HT1080 (cell line): Measurements from ENCODE around the gene MTCH2. TPM values are rescaled to one million over a fixed set of nuclear protein-coding genes. Genes with fewer than 3 reads are reported as not detected.

Source experiments
- DNase-seq: peaks from one replicate; pipeline ENCODE4 v3.0.0-alpha.2; 2015; ENCODE audit warnings: low read depth
- total RNA-seq: library from RNA; depleted of rRNA; stranded (reverse); fragments of >200 nt; shearing (Covaris generic); gene quantifications from 2 replicates; pipeline ENCODE4 v1.2.3, GENCODE V29; 2014

Gene MTCH2
- total RNA-seq, 1 experiment from 2014 or later = 192 TPM

DNA sequence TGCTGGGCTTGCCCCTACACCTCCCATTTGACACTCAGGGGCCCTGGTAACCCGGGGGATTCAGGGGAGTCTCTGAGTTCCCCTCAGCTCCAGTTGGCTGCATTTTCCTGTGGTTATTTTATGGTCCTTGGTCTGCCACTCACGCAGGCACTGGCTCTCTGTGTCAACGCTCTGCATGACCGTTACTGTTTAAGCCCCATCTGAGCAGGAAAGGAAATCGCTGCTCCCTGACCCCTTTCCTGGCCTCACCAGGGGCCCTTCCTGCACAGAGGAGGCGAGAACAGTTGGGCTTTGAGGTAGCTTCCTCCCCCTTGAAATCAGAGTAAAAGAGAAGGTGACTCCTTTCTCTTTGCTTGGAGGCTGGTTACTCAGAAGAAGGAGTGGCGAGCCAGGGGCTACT, 50.6 kb downstream of the MTCH2 start:
- peak; percentile 38 for DNase-seq

GRCh38 chr11:47589977-47590861, 52.1 kb downstream of the MTCH2 start:
- DNase-seq = no peak

DNA sequence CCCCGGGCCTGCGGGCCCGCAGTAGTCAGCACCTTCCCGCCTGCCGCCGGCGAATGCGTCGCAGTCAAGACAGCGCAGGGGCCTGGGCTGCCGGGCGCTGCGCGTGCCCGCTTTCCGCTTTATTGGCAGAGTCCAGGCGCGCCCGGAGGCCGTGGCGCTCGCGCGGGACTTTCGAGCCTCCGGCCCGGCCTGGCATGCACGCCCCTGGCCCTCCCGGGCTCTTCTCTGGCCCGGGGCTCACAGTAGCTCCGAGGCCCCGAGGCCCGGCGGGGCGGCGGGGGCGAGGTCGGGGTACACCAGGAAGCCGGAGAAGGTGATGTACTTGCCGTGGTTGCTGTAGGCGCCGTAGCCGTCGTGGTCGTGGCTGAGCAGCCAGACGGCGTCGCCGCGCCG, 52.8 kb downstream of the MTCH2 start:
- DNase-seq = no peak

DNA sequence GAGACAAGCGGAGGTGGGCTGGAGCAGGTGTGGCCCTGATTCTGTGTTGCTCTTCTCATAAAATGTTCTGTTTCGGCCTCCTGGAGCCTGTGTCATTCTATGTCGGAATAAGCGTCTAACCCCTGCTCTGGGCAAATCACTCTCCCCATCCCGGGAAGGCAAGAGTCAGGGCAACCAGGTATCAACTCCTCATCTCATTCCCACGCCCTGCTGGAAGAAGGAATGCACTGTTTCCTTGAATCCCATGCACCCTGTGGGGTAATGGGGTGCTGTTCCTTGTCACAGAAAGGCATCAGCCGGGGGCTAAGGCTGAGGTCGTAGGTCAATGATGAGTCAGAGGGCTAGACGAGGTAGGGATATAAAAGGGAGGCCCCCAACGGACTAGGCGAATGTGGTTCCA, 53.2 kb downstream of the MTCH2 start:
- no peak for DNase-seq

GRCh38 chr11:47587723-47588326, 54.5 kb downstream of the MTCH2 start:
- no peak for DNase-seq

DNA sequence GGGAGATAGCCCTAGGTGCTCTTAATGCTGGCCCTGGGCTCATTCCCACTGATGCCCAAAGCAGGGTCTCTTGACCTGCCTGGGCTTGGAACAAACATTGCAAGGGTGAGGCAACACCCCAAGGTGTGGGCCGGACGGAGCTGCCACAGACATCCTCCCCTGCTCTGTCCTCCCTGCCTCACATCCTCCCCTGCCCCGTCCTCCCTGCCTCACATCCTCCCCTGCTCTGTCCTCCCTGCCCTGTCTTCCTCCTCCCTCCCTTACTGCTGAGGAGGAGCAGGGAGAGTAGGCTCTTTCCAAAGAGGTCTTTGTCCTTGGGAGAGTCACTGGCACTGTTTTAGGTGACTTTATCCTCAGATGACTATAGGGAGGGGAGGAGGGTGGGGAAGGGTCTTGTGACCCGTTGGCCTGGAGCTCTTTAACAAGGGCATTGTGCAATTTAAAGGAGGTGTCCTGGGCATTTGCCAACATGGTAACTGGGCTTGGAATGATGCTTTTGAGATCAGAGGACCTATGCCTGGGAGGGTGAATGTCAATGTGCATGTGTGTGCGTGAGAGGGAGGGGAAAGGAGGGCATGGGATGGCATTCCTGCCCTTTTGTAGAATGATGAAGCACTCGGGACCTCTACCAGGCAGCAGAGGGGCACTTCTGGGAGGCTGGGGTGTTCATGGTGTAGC, 55.2 kb downstream of the MTCH2 start:
- DNase-seq = no peak

- no peak for DNase-seq
Observed at GRCh38 chr11:47586098-47586855, 56.1 kb downstream of the MTCH2 start, which contains the start of gene FAM180B. TSS of gene FAM180B (plus strand) at chr11:47586678. CDS start at chr11:47586769, 91 bp downstream.

DNA sequence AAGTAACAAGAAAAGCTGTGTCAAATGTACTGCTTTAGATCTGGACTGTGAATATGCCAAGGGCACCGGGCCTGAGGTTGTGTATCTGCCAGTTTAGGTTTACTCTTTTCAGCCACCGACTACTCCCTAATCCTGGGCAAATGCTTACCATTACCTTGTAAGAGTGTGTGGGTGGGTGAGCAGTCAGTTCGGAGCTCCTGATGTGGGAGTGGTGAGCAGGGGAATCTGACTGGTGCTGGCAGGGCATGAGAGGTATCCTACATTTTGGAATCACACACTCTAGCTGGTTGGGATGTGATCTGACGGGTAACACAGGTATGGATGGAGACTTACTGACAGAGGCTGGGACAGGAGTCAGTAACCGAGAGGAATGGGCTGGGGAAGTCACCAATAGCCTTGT, 58.5 kb downstream of the MTCH2 start:
- DNase-seq = no peak

GRCh38 chr11:47578524-47579494, 63.5 kb downstream of the MTCH2 start, which contains the start of the genes KBTBD4 and NDUFS3:
TSS of gene KBTBD4 (minus strand) at chr11:47578970. CDS start at chr11:47578951, 19 bp downstream.
TSS of gene NDUFS3 (plus strand) at chr11:47579074. CDS start at chr11:47579092, 18 bp downstream.
- DNase-seq = peak; percentile 82

DNA sequence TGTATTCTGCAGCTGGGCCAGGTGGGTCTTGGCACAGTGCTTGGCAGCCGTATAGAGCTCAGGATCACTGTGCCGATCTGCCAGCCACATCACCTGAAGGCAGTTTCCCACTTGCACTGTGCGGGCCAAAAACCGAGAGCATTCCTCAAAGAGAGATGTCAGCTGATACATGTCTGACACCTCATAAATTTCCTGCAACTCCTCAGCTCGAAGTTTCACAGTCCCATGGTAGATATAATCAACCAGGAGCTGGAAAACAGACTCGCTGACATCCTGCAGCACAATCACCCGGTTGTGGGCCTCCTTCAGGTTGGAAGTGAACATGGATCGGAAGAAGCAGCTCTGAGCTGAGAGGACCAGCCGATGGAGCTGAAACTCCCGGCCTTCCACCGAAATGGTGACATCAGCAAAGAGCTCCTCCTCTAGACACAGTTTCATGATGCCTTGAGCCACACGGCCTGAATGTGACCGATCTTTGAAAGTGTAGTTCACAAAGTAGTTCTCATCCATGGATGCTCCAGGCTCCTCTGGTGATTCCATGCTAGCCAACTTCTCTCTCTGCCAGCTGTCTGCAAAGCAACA, 64.8 kb downstream of the MTCH2 start:
- DNase-seq = no peak

DNA sequence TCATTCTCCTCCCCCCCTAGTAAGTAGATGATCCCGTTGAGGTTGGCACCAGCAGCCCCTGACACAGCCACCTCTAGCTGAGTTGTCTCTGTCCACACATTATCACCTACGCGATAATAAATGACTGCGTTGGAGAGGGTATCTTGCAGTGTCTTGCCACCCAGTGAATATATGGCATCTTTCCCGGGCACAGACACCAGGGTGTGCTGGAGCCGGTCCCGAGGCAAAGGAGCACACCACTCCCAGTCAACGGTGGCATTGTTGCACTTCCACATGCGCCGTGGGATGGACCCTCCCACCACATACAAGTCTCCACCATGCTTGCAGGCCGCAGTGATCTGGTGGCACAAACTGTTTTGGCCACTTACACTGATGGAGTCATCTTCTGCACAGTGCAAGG, 69.0 kb downstream of the MTCH2 start:
- no peak for DNase-seq

DNA sequence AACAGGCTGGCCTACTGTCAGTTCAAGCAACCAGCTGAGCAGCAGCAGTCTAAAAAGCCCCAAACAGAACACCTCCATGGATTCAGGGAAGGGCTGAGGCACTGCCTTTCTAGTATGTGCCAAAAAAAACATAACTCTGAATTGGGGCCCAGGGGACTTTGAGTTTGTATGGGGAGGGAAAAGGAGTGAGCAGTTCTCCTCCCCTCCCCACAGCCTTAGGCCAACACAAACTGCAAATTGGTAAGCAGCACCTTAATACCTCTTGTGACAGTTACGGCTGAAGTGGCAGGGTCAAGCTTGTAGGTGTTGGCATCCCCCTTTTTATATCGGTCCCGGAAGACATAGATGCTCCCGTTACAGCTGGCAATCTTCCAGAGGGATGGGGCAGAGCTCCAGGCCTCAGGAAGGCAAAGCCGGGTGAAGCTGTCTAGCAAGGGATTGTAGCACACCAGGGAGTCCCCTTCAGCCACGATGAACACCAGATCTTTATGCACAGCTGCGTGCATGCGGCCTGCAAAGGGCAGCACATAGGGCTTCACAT, 69.6 kb downstream of the MTCH2 start:
- no peak for DNase-seq

DNA sequence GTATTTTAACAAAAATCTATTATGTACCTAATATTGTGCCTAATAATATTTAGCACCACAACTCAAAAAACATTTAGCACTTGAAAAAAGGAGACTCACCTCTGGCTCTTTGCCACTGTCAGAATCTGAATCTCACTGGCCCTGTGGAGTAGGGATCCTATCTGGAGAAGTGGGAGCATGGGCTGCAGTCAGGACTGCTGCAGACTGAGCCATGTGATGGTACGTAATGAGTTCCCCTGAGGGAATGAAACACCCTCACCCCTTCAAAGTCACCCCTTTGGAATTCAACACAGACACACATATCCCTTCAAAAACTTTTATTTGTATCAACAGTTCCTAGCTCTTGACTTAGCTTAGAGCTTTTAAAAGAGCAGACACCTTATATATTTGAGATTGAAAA, 70.5 kb downstream of the MTCH2 start:
- no peak for DNase-seq

- DNase-seq = no peak
Observed at GRCh38 chr11:47571357-47571729, 71.0 kb downstream of the MTCH2 start.

GRCh38 chr11:47570651-47571356, 71.6 kb downstream of the MTCH2 start:
- no peak for DNase-seq

GRCh38 chr11:47569646-47570045, 72.7 kb downstream of the MTCH2 start:
- DNase-seq = no peak
